ENCODE data around the gene RASEF. TPM values are rescaled to one million over a fixed set of nuclear protein-coding genes. Genes with fewer than 3 reads are reported as not detected.

Gene RASEF
- polyA plus RNA-seq, 2 of the 4 experiments (the other 2 are of a cell fraction): 5.1 to 8.8 TPM

DNA sequence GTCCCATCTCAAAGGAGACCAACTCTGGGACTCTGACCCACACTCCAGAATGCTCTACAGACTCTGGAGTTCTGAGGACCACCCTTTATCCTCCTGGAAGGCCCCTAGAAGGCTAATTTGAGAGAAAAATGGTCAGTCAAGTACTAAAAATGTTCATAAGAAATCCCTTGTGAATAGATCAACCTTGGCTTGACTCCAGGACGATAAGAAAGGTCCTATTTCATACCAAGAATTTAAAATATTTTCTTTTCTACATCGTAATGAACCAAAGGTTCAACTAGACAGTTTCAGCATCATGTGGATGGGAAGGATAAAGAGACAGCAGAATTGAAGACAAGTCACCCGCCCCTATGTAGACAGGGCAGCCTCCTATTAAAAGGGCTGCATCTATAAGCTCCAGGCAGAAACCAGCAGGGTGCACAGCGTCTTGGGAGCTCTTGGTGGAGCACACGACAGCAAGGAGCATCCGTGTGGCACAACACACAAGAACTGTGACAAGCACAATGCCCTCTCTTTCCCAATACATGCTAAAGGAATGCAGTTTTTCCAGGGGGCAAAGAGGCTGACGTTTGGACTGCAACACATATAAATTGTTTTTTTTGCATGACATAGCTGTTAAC is 38.3 kb downstream of the RASEF start:
- no peak overlapping the region for H3K4me2 ChIP-seq
- no peak for TF ChIP-seq JUN (IDR thresholded peaks at IDR 0.05)
- no peak for TF ChIP-seq ZC3H11A (IDR thresholded peaks at IDR 0.05)
- TF ChIP-seq RARB (CRISPR knock-in tag; IDR thresholded peaks at IDR 0.05): no peak
- TF ChIP-seq HOXB5 (CRISPR knock-in tag; IDR thresholded peaks at IDR 0.05): no peak
- TF ChIP-seq CBX8 (IDR thresholded peaks at IDR 0.05): no peak
- no peak for TF ChIP-seq SMC3 (IDR thresholded peaks at IDR 0.05)
- no peak for TF ChIP-seq ESRRA (IDR thresholded peaks at IDR 0.05; ENCODE audit: borderline replicate concordance, low read length)
- TF ChIP-seq MYC (IDR thresholded peaks at IDR 0.05; ENCODE audit: borderline replicate concordance, low read length): no peak
- no peak for TF ChIP-seq EP300 (IDR thresholded peaks at IDR 0.05)
- no peak for TF ChIP-seq NFE2L2 (conservative IDR thresholded peaks at IDR 0.05; ENCODE audit: low read length)
- no peak for TF ChIP-seq KDM5A (IDR thresholded peaks at IDR 0.05)
- no peak for TF ChIP-seq FOSB (CRISPR knock-in tag; IDR thresholded peaks at IDR 0.05)
- TF ChIP-seq, protein P1, sequence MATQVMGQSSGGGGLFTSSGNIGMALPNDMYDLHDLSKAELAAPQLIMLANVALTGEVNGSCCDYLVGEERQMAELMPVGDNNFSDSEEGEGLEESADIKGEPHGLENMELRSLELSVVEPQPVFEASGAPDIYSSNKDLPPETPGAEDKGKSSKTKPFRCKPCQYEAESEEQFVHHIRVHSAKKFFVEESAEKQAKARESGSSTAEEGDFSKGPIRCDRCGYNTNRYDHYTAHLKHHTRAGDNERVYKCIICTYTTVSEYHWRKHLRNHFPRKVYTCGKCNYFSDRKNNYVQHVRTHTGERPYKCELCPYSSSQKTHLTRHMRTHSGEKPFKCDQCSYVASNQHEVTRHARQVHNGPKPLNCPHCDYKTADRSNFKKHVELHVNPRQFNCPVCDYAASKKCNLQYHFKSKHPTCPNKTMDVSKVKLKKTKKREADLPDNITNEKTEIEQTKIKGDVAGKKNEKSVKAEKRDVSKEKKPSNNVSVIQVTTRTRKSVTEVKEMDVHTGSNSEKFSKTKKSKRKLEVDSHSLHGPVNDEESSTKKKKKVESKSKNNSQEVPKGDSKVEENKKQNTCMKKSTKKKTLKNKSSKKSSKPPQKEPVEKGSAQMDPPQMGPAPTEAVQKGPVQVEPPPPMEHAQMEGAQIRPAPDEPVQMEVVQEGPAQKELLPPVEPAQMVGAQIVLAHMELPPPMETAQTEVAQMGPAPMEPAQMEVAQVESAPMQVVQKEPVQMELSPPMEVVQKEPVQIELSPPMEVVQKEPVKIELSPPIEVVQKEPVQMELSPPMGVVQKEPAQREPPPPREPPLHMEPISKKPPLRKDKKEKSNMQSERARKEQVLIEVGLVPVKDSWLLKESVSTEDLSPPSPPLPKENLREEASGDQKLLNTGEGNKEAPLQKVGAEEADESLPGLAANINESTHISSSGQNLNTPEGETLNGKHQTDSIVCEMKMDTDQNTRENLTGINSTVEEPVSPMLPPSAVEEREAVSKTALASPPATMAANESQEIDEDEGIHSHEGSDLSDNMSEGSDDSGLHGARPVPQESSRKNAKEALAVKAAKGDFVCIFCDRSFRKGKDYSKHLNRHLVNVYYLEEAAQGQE (IDR thresholded peaks at IDR 0.05): no peak
- ATAC-seq: no peak
- no peak for DNase-seq (ENCODE audit: low read depth in 1 of 2, low spot score in 1 of 2)
- H3K27ac ChIP-seq: peak overlapping the region in 1 of 2 experiments; percentile 21; a peak in 2 of 6 replicates
- H3K9me3 ChIP-seq: no peaks in the 10 kb centered on the region
- WGBS (ENCODE audit: missing lambda C conversion rate): 70% methylated on average over 7 of the region's 7 CpGs
- FAIRE-seq: no peak
- H3K4me1 ChIP-seq: peaks cover 41% of the 10 kb centered on the region
- H3K4me3 ChIP-seq: no peak overlapping the region
- CTCF ChIA-PET: interaction anchor here (1.2 kb wide), 1 partner anchor 38 kb away, joined by 3 read pairs; the partner anchor contains the start of gene RASEF
- POLR2A ChIA-PET: no interaction called here

DNA sequence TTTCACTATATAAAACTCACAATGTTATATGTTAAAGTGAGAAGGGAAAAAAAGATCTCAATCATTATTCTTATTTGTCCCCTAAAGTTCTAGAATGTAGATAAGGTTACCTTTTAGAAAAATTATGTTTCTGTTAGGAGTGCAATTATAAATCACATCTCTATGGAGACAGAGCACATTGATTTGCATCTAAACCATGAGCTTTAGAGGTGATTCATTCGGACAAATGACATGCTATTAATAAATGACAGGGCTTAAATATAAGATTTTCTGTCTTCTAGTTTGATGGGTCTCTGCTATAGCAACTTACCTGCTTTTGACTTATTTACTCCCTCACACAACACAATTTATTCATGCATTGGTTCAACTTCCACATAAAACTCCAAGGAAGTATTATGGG is 39.8 kb downstream of the RASEF start:
- Histone ChIP-seq H3K4me3 (no peak overlapping the region), H3K4me2 (no peak overlapping the region), H3K27ac (no peak overlapping the region), H3K4me1 (peaks cover 26% of the 10 kb centered on the region), H3K9me3 (no peaks in the 10 kb centered on the region)
- no peak for FAIRE-seq
- CTCF ChIA-PET: interaction anchor here (1.2 kb wide), 1 partner anchor 11 kb away, joined by 3 read pairs; no protein-coding TSS in a partner anchor
- TF ChIP-seq TFCP2L1 (CRISPR knock-in tag; IDR thresholded peaks at IDR 0.05): no peak
- TF ChIP-seq FOSB (CRISPR knock-in tag; IDR thresholded peaks at IDR 0.05): no peak
- POLR2A ChIA-PET: no interaction called here
- WGBS (ENCODE audit: missing lambda C conversion rate): 39% methylated on average over 1 of the region's 1 CpG
- no peak for ATAC-seq
- DNase-seq (ENCODE audit: low read depth in 1 of 2, low spot score in 1 of 2): no peak

DNA sequence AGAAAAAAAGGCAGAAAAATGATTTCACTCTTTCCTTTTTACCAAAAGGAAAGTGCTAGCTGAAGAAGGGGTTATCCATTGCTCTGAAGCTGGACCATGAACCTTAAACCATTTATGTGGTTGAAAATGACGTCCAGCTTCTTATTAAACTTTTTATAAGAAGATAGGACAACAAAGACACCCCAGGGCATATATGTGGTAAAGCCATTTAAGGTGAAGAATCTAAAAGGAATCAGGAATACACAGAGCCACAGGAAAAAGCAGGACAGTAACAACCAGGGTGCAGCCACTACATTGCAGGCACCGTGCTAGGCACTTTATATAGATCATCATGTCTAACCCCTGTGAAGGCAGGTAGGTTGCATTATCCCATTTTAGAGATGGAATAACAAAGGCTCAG is 42.1 kb downstream of the RASEF start:
- no peak for FAIRE-seq
- WGBS (ENCODE audit: missing lambda C conversion rate): 76% methylated on average over 2 of the region's 2 CpGs
- POLR2A ChIA-PET: no interaction called here

More for the DNA sequence above, 42.1 kb downstream of the RASEF start:
- DNase-seq (ENCODE audit: low read depth in 1 of 2, low spot score in 1 of 2) (no peak), ATAC-seq (no peak)
- TF ChIP-seq ESRRA (IDR thresholded peaks at IDR 0.05; ENCODE audit: borderline replicate concordance, low read length) (no peak), TP53 (CRISPR knock-in tag; IDR thresholded peaks at IDR 0.05) (no peak), JUN (IDR thresholded peaks at IDR 0.05) (no peak), MAZ (IDR thresholded peaks at IDR 0.05; ENCODE audit: borderline replicate concordance, low read depth, low read length) (no peak), HOXB5 (CRISPR knock-in tag; IDR thresholded peaks at IDR 0.05) (no peak), NR3C1 (IDR thresholded peaks at IDR 0.05) (no peak), KDM1A (IDR thresholded peaks at IDR 0.05; ENCODE audit: low read depth) (no peak), FOXS1 (CRISPR knock-in tag; IDR thresholded peaks at IDR 0.05) (no peak), MAFK (IDR thresholded peaks at IDR 0.05; ENCODE audit: partially characterized antibody) (no peak), RNF2 (IDR thresholded peaks at IDR 0.05; ENCODE audit: borderline replicate concordance, low read depth) (no peak), EHF (CRISPR knock-in tag; IDR thresholded peaks at IDR 0.05) (no peak), BHLHE40 (IDR thresholded peaks at IDR 0.05; ENCODE audit: low read depth, low read length) (no peak), POLR2AphosphoS2 (conservative IDR thresholded peaks at IDR 0.05; ENCODE audit: low read length) (no peak)
- TF ChIP-seq, protein P2, sequence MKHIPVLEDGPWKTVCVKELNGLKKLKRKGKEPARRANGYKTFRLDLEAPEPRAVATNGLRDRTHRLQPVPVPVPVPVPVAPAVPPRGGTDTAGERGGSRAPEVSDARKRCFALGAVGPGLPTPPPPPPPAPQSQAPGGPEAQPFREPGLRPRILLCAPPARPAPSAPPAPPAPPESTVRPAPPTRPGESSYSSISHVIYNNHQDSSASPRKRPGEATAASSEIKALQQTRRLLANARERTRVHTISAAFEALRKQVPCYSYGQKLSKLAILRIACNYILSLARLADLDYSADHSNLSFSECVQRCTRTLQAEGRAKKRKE (CRISPR knock-in tag; IDR thresholded peaks at IDR 0.05; ENCODE audit: low read depth): no peak
- no peak overlapping the region for H3K4me2 ChIP-seq
- CTCF ChIA-PET: no interaction called here
- H3K9me3 ChIP-seq: no peaks in the 10 kb centered on the region
- no peak overlapping the region for H3K4me3 ChIP-seq
- no peak overlapping the region for H3K27ac ChIP-seq
- peaks cover 5% of the 10 kb centered on the region; the same call in 2 of the 3 replicates for H3K4me1 ChIP-seq
